Endothelial cell of umbilical vein (primary cell): Measurements from ENCODE around the gene CLDN34. TPM values are rescaled to one million over a fixed set of nuclear protein-coding genes. Genes with fewer than 3 reads are reported as not detected.

ENCODE experiments used
- BruUV-seq: library from RNA; stranded (reverse); fragments of 400-500 nt; replicated peaks from 2 replicates; lab custom pipeline; 2021; lab: Mats Ljungman, UMichigan
- CTCF ChIA-PET: fragments of 300-600, 350-600 bp; sonication (Branson Sonifier 250); formaldehyde crosslinking; loops from one replicate; lab custom pipeline; 2021; ENCODE audit warnings: antibody characterized with exemption, inconsistent platforms; lab: Charles Lee
- POLR2A ChIA-PET: fragments of 300-600, 350-600 bp; sonication (Branson Sonifier 250); formaldehyde crosslinking; loops from one replicate; lab custom pipeline; 2021; ENCODE audit warnings: antibody characterized with exemption, inconsistent platforms; lab: Charles Lee
- DNase-seq: peaks from one replicate; pipeline ENCODE4 v3.0.0-alpha.2; 2011; ENCODE audit warnings: low read depth, low spot score
- FAIRE-seq: peaks from 2 replicates; lab custom pipeline; 2011; peaks lifted over from hg19 to GRCh38; lab: Jason Lieb, UNC
- H2AFZ ChIP-seq: 2 replicates; pipeline ENCODE4 v1.6.0; 2012; ENCODE audit warnings: low read depth, low read length, control low read depth, inconsistent platforms
- H3K27ac ChIP-seq: 2 replicates; pipeline ENCODE4 v1.5.1; 2011; ENCODE audit warnings: low read depth, mild to moderate bottlenecking, control low read depth, low read length, moderate library complexity; ENCODE audit not compliant: insufficient read depth
- H3K27me3 ChIP-seq, 2 experiments: 2 replicates each; pipeline versions ENCODE4 v1.6.0 to v1.6.1; 2011; ENCODE audit warnings: low read length in 2 of 2, mixed read lengths in 1 of 2; ENCODE audit not compliant: control insufficient read depth in 2 of 2, insufficient read depth in 2 of 2
- H3K36me3 ChIP-seq, 2 experiments: 2 replicates in 1 of 2; 3 replicates in 1 of 2; pipeline ENCODE4 v1.5.1; 2011; ENCODE audit warnings: low read length in 2 of 2, mild to moderate bottlenecking in 1 of 2, moderate library complexity in 1 of 2; ENCODE audit not compliant: control insufficient read depth in 2 of 2, insufficient read depth in 2 of 2; ENCODE audit errors: extremely low read depth in 1 of 2
- H3K4me1 ChIP-seq: 3 replicates; pipeline ENCODE4 v1.5.1; 2011; ENCODE audit warnings: mild to moderate bottlenecking, low read length; ENCODE audit not compliant: control insufficient read depth, insufficient read depth; ENCODE audit errors: extremely low read depth
- H3K4me2 ChIP-seq: 2 replicates; pipeline ENCODE4 v1.6.1; 2011; ENCODE audit warnings: low read length, control low read depth, mixed read lengths; ENCODE audit not compliant: insufficient read depth
- H3K4me3 ChIP-seq, 3 experiments: fragments of 200-600 bp in 1 of 3; sonication (generic), shearing (Covaris generic) in 1 of 3; replicated peaks in 1 of 3; 2 replicates each; pipeline ENCODE4 v1.5.1; 2011 to 2016; ENCODE audit warnings: control low read depth in 3 of 3, low read length in 3 of 3, mild to moderate bottlenecking in 2 of 3, inconsistent platforms in 1 of 3, low read depth in 1 of 3, moderate library complexity in 1 of 3; ENCODE audit not compliant: insufficient read depth in 1 of 3
- H3K79me2 ChIP-seq: 2 replicates; pipeline ENCODE4 v1.6.0; 2012; ENCODE audit warnings: low read length, inconsistent platforms; ENCODE audit not compliant: control insufficient read depth, insufficient read depth
- H3K9ac ChIP-seq: replicated peaks from 2 replicates; pipeline ENCODE3; 2011; ENCODE audit warnings: low read length, control low read depth; ENCODE audit not compliant: insufficient read depth; ENCODE audit errors: extremely low read depth
- H3K9me1 ChIP-seq: replicated peaks from 3 replicates; pipeline ENCODE4 v1.6.0; 2011; ENCODE audit warnings: mild to moderate bottlenecking, low read length; ENCODE audit not compliant: control insufficient read depth, insufficient read depth; ENCODE audit errors: extremely low read depth
- H3K9me3 ChIP-seq: replicated peaks from 2 replicates; pipeline ENCODE4 v1.5.1; 2012; ENCODE audit warnings: low read length, inconsistent platforms; ENCODE audit not compliant: control insufficient read depth, insufficient read depth
- H4K20me1 ChIP-seq: replicated peaks from 2 replicates; pipeline ENCODE3; 2011; ENCODE audit warnings: mild to moderate bottlenecking, low read length; ENCODE audit not compliant: control insufficient read depth, insufficient read depth; ENCODE audit errors: extremely low read depth
- EZH2 ChIP-seq: IDR thresholded peaks from 2 replicates; pipeline ENCODE4 v1.6.1; 2012; ENCODE audit warnings: borderline replicate concordance, low read depth, mild to moderate bottlenecking, moderate library complexity, low read length, inconsistent platforms; ENCODE audit not compliant: severe bottlenecking
- FOS ChIP-seq: IDR thresholded peaks from 2 replicates; pipeline ENCODE4 v1.6.1; 2011; ENCODE audit warnings: mild to moderate bottlenecking, low read length, moderate library complexity, borderline replicate concordance; ENCODE audit not compliant: insufficient read depth
- GATA2 ChIP-seq: IDR thresholded peaks from 2 replicates; pipeline ENCODE4 v1.7.0; 2011; ENCODE audit warnings: low read depth, mild to moderate bottlenecking, moderate library complexity, mixed read lengths, low read length; ENCODE audit not compliant: insufficient read length, insufficient read depth
- JUN ChIP-seq: IDR thresholded peaks from 2 replicates; pipeline ENCODE4 v1.6.1; 2011; ENCODE audit warnings: borderline replicate concordance, low read depth; ENCODE audit not compliant: insufficient read length, insufficient read depth
- MAX ChIP-seq: IDR thresholded peaks from 2 replicates; pipeline ENCODE4 v1.6.1; 2011; ENCODE audit not compliant: insufficient read depth, insufficient read length
- MYC ChIP-seq: IDR thresholded peaks from one replicate; pipeline ENCODE4 v1.6.1; 2011; ENCODE audit warnings: mild to moderate bottlenecking, low read depth, low read length
- POLR2A ChIP-seq: IDR thresholded peaks from 2 replicates; pipeline ENCODE4 v1.6.1; 2012; ENCODE audit warnings: low read depth, mild to moderate bottlenecking, control low read depth, low read length
- POLR2AphosphoS5 ChIP-seq: IDR thresholded peaks from 2 replicates; pipeline ENCODE4 v1.6.1; 2012; ENCODE audit warnings: low read depth, mild to moderate bottlenecking, control low read depth, low read length, moderate library complexity; ENCODE audit not compliant: insufficient read depth
- dilution Hi-C: fragments of 300-500 bp; cut with MboI; formaldehyde crosslinking; loops from one replicate; pipeline ENCODE4 v1.15.0; 2019; ENCODE audit warnings: low sequenced_read_pairs; ENCODE audit not compliant: extremely low pct_ligation_motif_present
- intact Hi-C: fragments of 100-400 bp; cut with micrococcal nuclease; formaldehyde crosslinking; loops from one replicate; pipeline ENCODE4 v1.10.0; 2022
- polyA plus RNA-seq, 4 experiments: library from polyadenylated mRNA; depleted of rRNA in 3 of 4; stranded (reverse) in 3 of 4; unstranded in 1 of 4; fragments of >200 nt; gene quantifications; 2 replicates each; pipeline versions ENCODE4 v1.2.1 to v1.2.3, GENCODE V29; 2011 to 2012; ENCODE audit warnings: missing spikeins in 1 of 4
- total RNA-seq: library from RNA; stranded (reverse); gene quantifications from 2 replicates; pipeline ENCODE4 v1.2.3, GENCODE V29; 2021
- TF ChIP-seq, protein P1 (sequence below), 2 donors: IDR thresholded peaks; 1 replicate in 1 of 2; 2 replicates in 1 of 2; pipeline ENCODE4 v1.5.1; 2011; ENCODE audit warnings: low read length in 2 of 2, mild to moderate bottlenecking in 2 of 2, moderate library complexity in 2 of 2, control low read depth in 1 of 2, inconsistent platforms in 1 of 2, low read depth in 1 of 2; ENCODE audit not compliant: insufficient read depth in 1 of 2; ENCODE audit errors: extremely low read depth in 1 of 2

Gene CLDN34
- total and polyA plus RNA-seq, 2 donors (not counting 3 experiments of a cell fraction or from before 2014, with no cell fraction given), result 0.08 to 0.46 TPM

DNA sequence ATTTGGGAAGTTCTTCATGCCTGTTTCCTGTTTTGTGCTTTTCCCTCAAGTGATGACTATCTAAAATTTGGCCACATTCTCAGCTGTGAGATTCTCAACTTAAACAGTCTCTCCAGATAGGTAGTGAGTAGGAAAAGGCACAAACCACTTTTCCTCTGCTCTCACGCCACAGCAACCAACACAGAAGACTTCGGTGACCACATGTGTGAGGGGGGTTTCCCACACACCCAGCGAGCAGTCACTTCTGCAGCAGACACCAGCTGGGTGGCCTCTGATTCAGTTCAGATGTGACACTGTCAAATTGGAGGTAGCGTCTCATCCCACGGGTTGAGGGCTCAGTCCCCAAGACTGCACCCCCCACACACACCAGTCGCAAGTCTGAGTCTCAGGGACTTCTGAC is 25.1 kb upstream of the CLDN34 start:
- H3K9me3 ChIP-seq, result no peaks in the 10 kb centered on the region
- ChIA-PET CTCF (no interaction called here), POLR2A (no interaction called here)
- H3K27ac ChIP-seq, result no peak overlapping the region
- dilution Hi-C loops, result no loop called here
- H3K4me2 ChIP-seq, result no peak overlapping the region
- peaks cover 0 to 14% of the 10 kb centered on the region in 2 experiments for H3K36me3 ChIP-seq
- H3K9me1 ChIP-seq, result no peaks in the 10 kb centered on the region
- DNase-seq, result peak; percentile 11
- TF ChIP-seq, protein P1, sequence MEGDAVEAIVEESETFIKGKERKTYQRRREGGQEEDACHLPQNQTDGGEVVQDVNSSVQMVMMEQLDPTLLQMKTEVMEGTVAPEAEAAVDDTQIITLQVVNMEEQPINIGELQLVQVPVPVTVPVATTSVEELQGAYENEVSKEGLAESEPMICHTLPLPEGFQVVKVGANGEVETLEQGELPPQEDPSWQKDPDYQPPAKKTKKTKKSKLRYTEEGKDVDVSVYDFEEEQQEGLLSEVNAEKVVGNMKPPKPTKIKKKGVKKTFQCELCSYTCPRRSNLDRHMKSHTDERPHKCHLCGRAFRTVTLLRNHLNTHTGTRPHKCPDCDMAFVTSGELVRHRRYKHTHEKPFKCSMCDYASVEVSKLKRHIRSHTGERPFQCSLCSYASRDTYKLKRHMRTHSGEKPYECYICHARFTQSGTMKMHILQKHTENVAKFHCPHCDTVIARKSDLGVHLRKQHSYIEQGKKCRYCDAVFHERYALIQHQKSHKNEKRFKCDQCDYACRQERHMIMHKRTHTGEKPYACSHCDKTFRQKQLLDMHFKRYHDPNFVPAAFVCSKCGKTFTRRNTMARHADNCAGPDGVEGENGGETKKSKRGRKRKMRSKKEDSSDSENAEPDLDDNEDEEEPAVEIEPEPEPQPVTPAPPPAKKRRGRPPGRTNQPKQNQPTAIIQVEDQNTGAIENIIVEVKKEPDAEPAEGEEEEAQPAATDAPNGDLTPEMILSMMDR (IDR thresholded peaks at IDR 0.05; ENCODE audit: extremely low read depth in 1 of 2, insufficient read depth in 1 of 2, low read depth in 1 of 2, low read length in 2 of 2), result no peak
- TF ChIP-seq GATA2, result no peak
- no peak for TF ChIP-seq JUN
- TF ChIP-seq FOS, result no peak
- TF ChIP-seq MYC, result no peak
- TF ChIP-seq EZH2, result no peak
- no peak for TF ChIP-seq MAX
- no peak for TF ChIP-seq POLR2AphosphoS5
- TF ChIP-seq POLR2A, result no peak
- no peaks in the 10 kb centered on the region for H3K79me2 ChIP-seq
- no peak overlapping the region for H2AFZ ChIP-seq
- no peak for FAIRE-seq
- no peak overlapping the region for H3K4me3 ChIP-seq
- H3K9ac ChIP-seq, result no peak overlapping the region
- H3K27me3 ChIP-seq, result no peaks in the 10 kb centered on the region
- H4K20me1 ChIP-seq, result no peaks in the 10 kb centered on the region
- intact Hi-C loops, result no loop called here
- H3K4me1 ChIP-seq, result peaks cover 13% of the 10 kb centered on the region
- BruUV-seq, result no TSS peak
